GM12874 (cell line): Measurements from ENCODE around the gene SGPP2.

ENCODE experiments used
- TF ChIP-seq, protein P1 (sequence below): IDR thresholded peaks from 2 replicates; pipeline ENCODE4 v1.5.1; 2011; ENCODE audit warnings: low read depth, mild to moderate bottlenecking, control low read depth, low read length, moderate library complexity; ENCODE audit not compliant: insufficient read depth

The SGPP2 gene

DNA sequence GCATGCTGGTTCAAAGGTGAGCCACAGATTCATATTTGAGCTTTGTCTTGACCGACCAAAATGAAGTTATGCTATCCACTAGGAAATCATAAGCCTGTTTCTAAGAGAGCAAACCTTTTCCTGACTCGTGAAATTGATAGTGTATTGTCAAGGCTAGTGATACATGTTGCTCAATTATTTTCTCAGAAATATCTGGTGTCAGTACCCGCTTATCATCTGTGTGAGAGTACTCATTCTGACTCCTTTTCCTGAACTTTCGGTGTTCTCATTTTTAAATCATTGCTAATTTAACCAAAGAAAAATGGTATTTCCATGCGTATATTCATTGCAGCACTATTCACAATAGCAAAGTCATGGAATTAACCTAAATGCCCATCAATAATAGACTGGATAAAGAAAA is 56.2 kb downstream of the SGPP2 start:
- TF ChIP-seq, protein P1, sequence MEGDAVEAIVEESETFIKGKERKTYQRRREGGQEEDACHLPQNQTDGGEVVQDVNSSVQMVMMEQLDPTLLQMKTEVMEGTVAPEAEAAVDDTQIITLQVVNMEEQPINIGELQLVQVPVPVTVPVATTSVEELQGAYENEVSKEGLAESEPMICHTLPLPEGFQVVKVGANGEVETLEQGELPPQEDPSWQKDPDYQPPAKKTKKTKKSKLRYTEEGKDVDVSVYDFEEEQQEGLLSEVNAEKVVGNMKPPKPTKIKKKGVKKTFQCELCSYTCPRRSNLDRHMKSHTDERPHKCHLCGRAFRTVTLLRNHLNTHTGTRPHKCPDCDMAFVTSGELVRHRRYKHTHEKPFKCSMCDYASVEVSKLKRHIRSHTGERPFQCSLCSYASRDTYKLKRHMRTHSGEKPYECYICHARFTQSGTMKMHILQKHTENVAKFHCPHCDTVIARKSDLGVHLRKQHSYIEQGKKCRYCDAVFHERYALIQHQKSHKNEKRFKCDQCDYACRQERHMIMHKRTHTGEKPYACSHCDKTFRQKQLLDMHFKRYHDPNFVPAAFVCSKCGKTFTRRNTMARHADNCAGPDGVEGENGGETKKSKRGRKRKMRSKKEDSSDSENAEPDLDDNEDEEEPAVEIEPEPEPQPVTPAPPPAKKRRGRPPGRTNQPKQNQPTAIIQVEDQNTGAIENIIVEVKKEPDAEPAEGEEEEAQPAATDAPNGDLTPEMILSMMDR = no peak

DNA sequence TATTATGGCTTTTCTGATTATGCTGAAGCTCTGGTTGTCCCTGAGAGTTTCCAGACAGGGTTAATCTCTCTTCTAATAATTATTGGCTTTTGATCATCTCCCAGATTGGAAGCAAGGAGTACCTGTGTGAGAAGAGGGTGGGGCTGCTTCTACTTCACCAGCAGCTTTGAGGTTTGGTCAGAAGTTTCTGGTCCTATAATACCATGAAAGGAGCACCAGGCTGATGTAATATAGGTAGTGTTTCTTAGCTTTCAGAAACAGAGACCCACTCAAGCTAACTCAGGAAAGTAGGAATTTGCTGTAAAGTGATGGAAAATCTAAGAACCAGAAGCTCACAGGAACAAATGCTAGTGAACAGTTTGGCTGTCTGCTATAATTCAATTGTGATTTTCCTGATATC is 57.6 kb downstream of the SGPP2 start:
- TF ChIP-seq, protein P1 = no peak

GRCh38 chr2:222483513-222484039 is 59.2 kb downstream of the SGPP2 start:
- TF ChIP-seq, protein P1 = no peak

DNA sequence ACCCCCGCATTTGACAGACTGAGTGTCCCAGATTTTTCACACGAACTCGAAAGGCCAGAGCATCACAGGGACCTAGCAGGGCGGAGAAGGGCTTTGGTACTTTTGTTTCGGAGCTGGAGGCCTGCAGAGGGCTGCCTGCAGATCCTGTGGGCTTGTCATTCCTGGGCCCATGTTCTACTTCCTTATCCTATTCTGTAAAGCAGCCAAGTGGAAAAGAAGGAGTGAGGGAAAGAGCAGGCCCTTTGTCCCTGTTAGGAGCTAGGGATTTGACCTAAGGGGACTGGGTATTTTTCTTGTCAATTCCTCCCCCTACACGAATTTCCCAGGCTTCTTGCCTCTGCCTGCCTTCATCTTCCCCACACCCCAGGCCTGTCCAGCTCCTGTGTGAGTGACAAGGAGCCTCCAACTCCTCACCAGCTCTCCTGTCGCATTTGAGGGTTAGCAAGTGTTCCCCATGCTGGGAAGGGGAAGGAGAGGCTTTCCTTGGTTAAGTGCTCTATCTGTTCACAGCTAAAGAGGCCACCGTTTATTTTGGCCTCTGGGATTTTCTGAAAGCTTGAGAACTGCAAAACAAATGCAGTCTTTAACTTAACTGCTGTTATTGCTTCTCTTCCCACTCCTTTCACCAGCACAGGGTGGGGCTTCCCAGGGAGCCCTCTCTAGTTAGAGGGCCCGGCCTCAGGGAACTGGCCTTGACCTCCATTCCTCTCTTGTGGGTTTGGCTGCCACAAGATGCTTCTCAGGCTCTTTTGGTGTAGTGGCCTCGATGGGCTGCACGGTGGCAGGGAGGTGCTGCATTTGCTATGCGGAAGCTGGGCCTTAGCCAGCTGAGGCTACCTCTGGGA is 61.2 kb downstream of the SGPP2 start:
- TF ChIP-seq, protein P1 = no peak

GRCh38 chr2:222490131-222490530 is 65.8 kb downstream of the SGPP2 start:
- TF ChIP-seq, protein P1 = no peak

- TF ChIP-seq, protein P1 = no peak
Measured at GRCh38 chr2:222492683-222493082, 68.3 kb downstream of the SGPP2 start.

- TF ChIP-seq, protein P1 = no peak
Measured at GRCh38 chr2:222494104-222494739, 69.9 kb downstream of the SGPP2 start.
